ENCODE measurements around the gene ALLC.

- no peak for TF ChIP-seq POLR2AphosphoS5 (IDR thresholded peaks at IDR 0.05; ENCODE audit: borderline replicate concordance, low read depth, low read length)
- no peak for TF ChIP-seq EZH2 (IDR thresholded peaks at IDR 0.05)
Observed at GRCh38 chr2:3645745-3646389, 12.1 kb upstream of the ALLC start.

Data from SK-N-MC (cell line).